Activated T-cell treated with anti-CD3 and anti-CD28 coated beads, Interleukin-2, amount 50 U/mL, for 72 hours (primary cell): ENCODE results near the gene NWD2. TPM values are rescaled to one million over a fixed set of nuclear protein-coding genes. Genes with fewer than 3 reads are reported as not detected.

Experiments
- ATAC-seq, 2 donors: fragments of 150-1000 bp; cut with Tn5 transposase; replicated peaks in 1 of 2; 2 replicates each; pipeline ENCODE4 v1.10.0; 2021; ENCODE audit warnings: moderate library complexity in 2 of 2, mild to moderate bottlenecking in 1 of 2
- DNase-seq, 2 donors: peaks; one replicate each; pipeline ENCODE4 v3.0.0; 2021 to 2022; ENCODE audit warnings: mixed read lengths in 1 of 2
- H3K27ac Mint-ChIP-seq: one replicate; pipeline ENCODE4 v1.8.0; 2022; ENCODE audit warnings: mild to moderate bottlenecking, moderate library complexity, mixed read lengths
- H3K27me3 Mint-ChIP-seq: one replicate; pipeline ENCODE4 v1.8.0; 2022; ENCODE audit warnings: low read depth, mixed read lengths
- H3K36me3 Mint-ChIP-seq, 2 donors: one replicate each; pipeline ENCODE4 v1.8.0; 2022; ENCODE audit warnings: mixed read lengths in 2 of 2, mild to moderate bottlenecking in 1 of 2; ENCODE audit not compliant: insufficient read depth in 2 of 2
- H3K4me1 Mint-ChIP-seq: one replicate; pipeline ENCODE4 v1.8.0; 2022; ENCODE audit warnings: low read depth, mixed read lengths
- H3K4me3 Mint-ChIP-seq, 2 donors: one replicate each; pipeline ENCODE4 v1.8.0; 2022; ENCODE audit warnings: mild to moderate bottlenecking in 2 of 2, mixed read lengths in 2 of 2, moderate library complexity in 2 of 2
- H3K9me3 Mint-ChIP-seq, 2 donors: one replicate each; pipeline ENCODE4 v1.8.0; 2022; ENCODE audit warnings: mixed read lengths in 2 of 2
- total RNA-seq, 2 donors: library from RNA; stranded (reverse); gene quantifications; one replicate each; pipeline ENCODE4 v1.2.3, GENCODE V29; 2022

The NWD2 gene
- total RNA-seq, 2 donors from 2014 or later: not detected

- H3K27me3 Mint-ChIP-seq: peaks cover 28% of the 10 kb centered on the region
- H3K4me1 Mint-ChIP-seq: no peaks in the 10 kb centered on the region
- DNase-seq (no peak), ATAC-seq (no peak)
- peak overlapping the region; percentile 3 for H3K27ac Mint-ChIP-seq
- H3K36me3 Mint-ChIP-seq: no peaks in the 10 kb centered on the region
- H3K4me3 Mint-ChIP-seq: no peak overlapping the region
- H3K9me3 Mint-ChIP-seq: peaks cover 0 to 3% of the 10 kb centered on the region in 2 donors
These were observed 177.6 kb downstream of the NWD2 start for GRCh38 chr4:37422102-37422501.

GRCh38 chr4:37422638-37423037 is 178.1 kb downstream of the NWD2 start:
- no peaks in the 10 kb centered on the region for H3K4me1 Mint-ChIP-seq
- no peak for DNase-seq
- H3K27me3 Mint-ChIP-seq: peaks cover 33% of the 10 kb centered on the region
- H3K9me3 Mint-ChIP-seq: peaks cover 0 to 3% of the 10 kb centered on the region in 2 donors
- H3K4me3 Mint-ChIP-seq: no peak overlapping the region
- ATAC-seq: no peak
- no peaks in the 10 kb centered on the region for H3K36me3 Mint-ChIP-seq
- no peak overlapping the region for H3K27ac Mint-ChIP-seq

GRCh38 chr4:37423310-37423709 is 178.8 kb downstream of the NWD2 start:
- no peak overlapping the region for H3K4me3 Mint-ChIP-seq
- H3K9me3 Mint-ChIP-seq: peaks cover 0 to 3% of the 10 kb centered on the region in 2 donors
- H3K27me3 Mint-ChIP-seq: peaks cover 39% of the 10 kb centered on the region
- DNase-seq: no peak
- H3K4me1 Mint-ChIP-seq: no peaks in the 10 kb centered on the region
- no peaks in the 10 kb centered on the region for H3K36me3 Mint-ChIP-seq
- ATAC-seq: no peak
- H3K27ac Mint-ChIP-seq: no peak overlapping the region

GRCh38 chr4:37424753-37425152 is 180.2 kb downstream of the NWD2 start:
- no peaks in the 10 kb centered on the region for H3K36me3 Mint-ChIP-seq
- H3K4me3 Mint-ChIP-seq: no peak overlapping the region
- H3K27me3 Mint-ChIP-seq: peaks cover 40% of the 10 kb centered on the region
- no peaks in the 10 kb centered on the region for H3K9me3 Mint-ChIP-seq
- H3K27ac Mint-ChIP-seq: no peak overlapping the region
- H3K4me1 Mint-ChIP-seq: no peaks in the 10 kb centered on the region
- ATAC-seq: no peak
- no peak for DNase-seq

GRCh38 chr4:37425857-37426256 is 181.3 kb downstream of the NWD2 start:
- Mint-ChIP-seq H3K4me3 (no peak overlapping the region), H3K9me3 (no peaks in the 10 kb centered on the region), H3K27ac (no peak overlapping the region), H3K27me3 (peaks cover 44% of the 10 kb centered on the region), H3K36me3 (no peaks in the 10 kb centered on the region), H3K4me1 (no peaks in the 10 kb centered on the region)
- DNase-seq: no peak
- ATAC-seq: no peak

- peaks cover 55% of the 10 kb centered on the region for H3K27me3 Mint-ChIP-seq
- no peak for ATAC-seq
- no peak for DNase-seq
- H3K27ac Mint-ChIP-seq: no peak overlapping the region
- H3K9me3 Mint-ChIP-seq: no peaks in the 10 kb centered on the region
- H3K4me3 Mint-ChIP-seq: no peak overlapping the region
- H3K36me3 Mint-ChIP-seq: no peaks in the 10 kb centered on the region
- H3K4me1 Mint-ChIP-seq: no peaks in the 10 kb centered on the region
These were observed 182.7 kb downstream of the NWD2 start for GRCh38 chr4:37427193-37427592.

GRCh38 chr4:37429906-37430305 is 185.4 kb downstream of the NWD2 start:
- no peaks in the 10 kb centered on the region for H3K4me1 Mint-ChIP-seq
- ATAC-seq (no peak), DNase-seq (no peak)
- H3K9me3 Mint-ChIP-seq: no peaks in the 10 kb centered on the region
- no peak overlapping the region for H3K4me3 Mint-ChIP-seq
- no peak overlapping the region for H3K27ac Mint-ChIP-seq
- peaks cover 41% of the 10 kb centered on the region for H3K27me3 Mint-ChIP-seq
- no peaks in the 10 kb centered on the region for H3K36me3 Mint-ChIP-seq

GRCh38 chr4:37430718-37431416 is 186.3 kb downstream of the NWD2 start:
- no peak overlapping the region for H3K4me3 Mint-ChIP-seq
- H3K36me3 Mint-ChIP-seq: no peaks in the 10 kb centered on the region
- H3K27ac Mint-ChIP-seq: no peak overlapping the region
- DNase-seq (no peak), ATAC-seq (no peak)
- no peaks in the 10 kb centered on the region for H3K4me1 Mint-ChIP-seq
- peaks cover 34% of the 10 kb centered on the region for H3K27me3 Mint-ChIP-seq
- H3K9me3 Mint-ChIP-seq: no peaks in the 10 kb centered on the region

GRCh38 chr4:37431417-37431743 is 186.8 kb downstream of the NWD2 start:
- no peak overlapping the region for H3K27ac Mint-ChIP-seq
- H3K4me3 Mint-ChIP-seq: no peak overlapping the region
- H3K27me3 Mint-ChIP-seq: peaks cover 34% of the 10 kb centered on the region
- H3K36me3 Mint-ChIP-seq: no peaks in the 10 kb centered on the region
- DNase-seq (no peak), ATAC-seq (no peak)
- H3K9me3 Mint-ChIP-seq: no peaks in the 10 kb centered on the region
- no peaks in the 10 kb centered on the region for H3K4me1 Mint-ChIP-seq

- Mint-ChIP-seq H3K4me1 (no peaks in the 10 kb centered on the region), H3K9me3 (no peaks in the 10 kb centered on the region), H3K27ac (no peak overlapping the region), H3K27me3 (peaks cover 26% of the 10 kb centered on the region), H3K36me3 (no peaks in the 10 kb centered on the region), H3K4me3 (no peak overlapping the region)
- no peak for ATAC-seq
- no peak for DNase-seq
These were observed 189.9 kb downstream of the NWD2 start for GRCh38 chr4:37434469-37434868.

GRCh38 chr4:37436546-37436945 is 192.0 kb downstream of the NWD2 start:
- H3K27me3 Mint-ChIP-seq: peaks cover 32% of the 10 kb centered on the region
- H3K27ac Mint-ChIP-seq: no peak overlapping the region
- DNase-seq: no peak
- no peak overlapping the region for H3K4me3 Mint-ChIP-seq
- no peaks in the 10 kb centered on the region for H3K36me3 Mint-ChIP-seq
- H3K9me3 Mint-ChIP-seq: no peaks in the 10 kb centered on the region
- ATAC-seq: no peak
- H3K4me1 Mint-ChIP-seq: no peaks in the 10 kb centered on the region

- Mint-ChIP-seq H3K27me3 (peaks cover 33% of the 10 kb centered on the region), H3K4me3 (no peak overlapping the region), H3K4me1 (no peaks in the 10 kb centered on the region), H3K27ac (no peak overlapping the region), H3K9me3 (no peaks in the 10 kb centered on the region), H3K36me3 (no peaks in the 10 kb centered on the region)
- DNase-seq (no peak), ATAC-seq (no peak)
These were observed 192.6 kb downstream of the NWD2 start for GRCh38 chr4:37437163-37437562.

GRCh38 chr4:37438564-37439279 is 194.2 kb downstream of the NWD2 start:
- H3K27ac Mint-ChIP-seq: no peak overlapping the region
- ATAC-seq: no peak
- DNase-seq: no peak
- no peaks in the 10 kb centered on the region for H3K36me3 Mint-ChIP-seq
- no peak overlapping the region for H3K4me3 Mint-ChIP-seq
- no peaks in the 10 kb centered on the region for H3K9me3 Mint-ChIP-seq
- H3K4me1 Mint-ChIP-seq: no peaks in the 10 kb centered on the region
- peaks cover 29% of the 10 kb centered on the region for H3K27me3 Mint-ChIP-seq
